SK-N-MC (cell line): ENCODE data around the gene F12.

Source experiments
- EZH2 ChIP-seq: fragments of 200-600 bp; sonication (generic); IDR thresholded peaks from one replicate; pipeline ENCODE4 v1.6.1; 2017; ENCODE audit warnings: antibody characterized with exemption
- FOXP2 ChIP-seq: optimal IDR thresholded peaks from 2 replicates; pipeline ENCODE3; 2011; ENCODE audit warnings: mild to moderate bottlenecking, moderate library complexity; ENCODE audit not compliant: insufficient read depth; ENCODE audit errors: extremely low read length, control extremely low read depth
- POLR2AphosphoS5 ChIP-seq: IDR thresholded peaks from 2 replicates; pipeline ENCODE4 v1.6.1; 2012; ENCODE audit warnings: mild to moderate bottlenecking, low read depth, low read length, borderline replicate concordance

DNA sequence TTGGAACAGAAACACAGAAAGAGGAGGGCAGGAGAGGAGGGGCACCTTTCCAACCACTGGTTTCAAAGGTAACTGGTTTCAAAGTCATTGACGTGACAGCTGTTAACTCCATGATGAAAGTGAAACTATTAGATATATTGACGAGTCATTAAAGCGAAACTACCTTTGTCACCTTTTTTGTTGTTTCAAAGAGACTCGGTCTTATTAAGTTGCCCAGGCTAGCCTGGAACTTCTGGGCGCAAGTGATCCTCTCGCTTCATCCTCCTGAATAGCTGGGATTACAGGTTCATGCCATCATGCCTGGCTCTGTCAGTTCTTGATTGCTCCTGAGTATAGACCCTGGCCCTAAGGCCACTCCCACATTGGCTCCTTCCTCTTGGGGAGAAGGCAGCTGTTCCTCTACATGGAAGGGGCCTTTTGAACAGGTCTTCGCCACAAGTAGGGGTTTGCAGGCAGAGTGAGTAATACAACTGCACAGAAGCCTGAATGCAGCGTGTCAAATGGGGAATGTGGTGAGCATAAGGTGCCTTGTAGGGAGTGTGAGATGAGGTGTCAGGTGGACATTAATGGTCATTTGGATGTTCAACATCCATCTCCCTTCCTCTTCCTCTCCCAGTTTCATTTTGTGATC lies 3.4 kb upstream of the F12 start:
- TF ChIP-seq POLR2AphosphoS5 (no peak), EZH2 (no peak), FOXP2 (no peak)
